Naive thymus-derived CD8-positive, alpha-beta T cell (primary cell): ENCODE data around the gene GDF15. TPM values are rescaled to one million over a fixed set of nuclear protein-coding genes. Genes with fewer than 3 reads are reported as not detected.
A peak's percentile ranks its signal among the peaks of the same experiment; 100 is the strongest.

Experiments used
- ATAC-seq, 2 donors: fragments of 150-1000 bp; cut with Tn5 transposase in 1 of 2; sonication (Bioruptor Pico), chemical (Tn5 transposase) in 1 of 2; 1 replicate in 1 of 2; 2 replicates in 1 of 2; pipeline ENCODE4 v1.10.0; 2021; ENCODE audit warnings: mild to moderate bottlenecking in 2 of 2, moderate library complexity in 2 of 2
- POLR2A ChIA-PET: fragments of 350-600 bp; sonication (Branson Sonifier 250); formaldehyde crosslinking; loops from one replicate; lab custom pipeline; 2021; ENCODE audit warnings: antibody characterized with exemption; lab: Charles Lee
- DNase-seq, 10 donors: peaks; one replicate each; pipeline versions ENCODE4 v3.0.0 to v3.0.0-alpha.2; 2020 to 2022
- H3K27ac Mint-ChIP-seq, 10 donors: one replicate each; pipeline ENCODE4 v1.8.0; 2020 to 2022; ENCODE audit warnings: mild to moderate bottlenecking in 10 of 10, mixed read lengths in 10 of 10, moderate library complexity in 4 of 10, inconsistent platforms in 1 of 10
- H3K27me3 Mint-ChIP-seq, 5 donors: one replicate each; pipeline ENCODE4 v1.8.0; 2021 to 2022; ENCODE audit warnings: mixed read lengths in 5 of 5
- H3K36me3 Mint-ChIP-seq, 3 donors: one replicate each; pipeline ENCODE4 v1.8.0; 2020 to 2022; ENCODE audit warnings: mixed read lengths in 3 of 3, mild to moderate bottlenecking in 2 of 3, inconsistent platforms in 1 of 3
- H3K4me1 Mint-ChIP-seq, 4 donors: one replicate each; pipeline ENCODE4 v1.8.0; 2021 to 2022; ENCODE audit warnings: mixed read lengths in 4 of 4
- H3K4me3 Mint-ChIP-seq, 10 donors: one replicate each; pipeline ENCODE4 v1.8.0; 2020 to 2022; ENCODE audit warnings: mild to moderate bottlenecking in 10 of 10, mixed read lengths in 10 of 10, moderate library complexity in 6 of 10, inconsistent platforms in 1 of 10
- H3K9me3 Mint-ChIP-seq, 9 donors: one replicate each; pipeline ENCODE4 v1.8.0; 2020 to 2022; ENCODE audit warnings: mixed read lengths in 9 of 9, mild to moderate bottlenecking in 3 of 9, inconsistent platforms in 1 of 9, moderate library complexity in 1 of 9
- polyA plus RNA-seq, 3 donors: library from polyadenylated mRNA; unstranded; fragments of 300-500 nt; fragmentation: Illumina TruSeq; gene quantifications; one replicate each; pipeline ENCODE4 v1.2.3, GENCODE V29; 2021
- total RNA-seq, 8 experiments: library from RNA in 2 of 8; stranded (reverse) in 2 of 8; gene quantifications; one replicate each; pipeline ENCODE4 v1.2.3 and lab custom pipeline; 2021 to 2026

The GDF15 gene
- total and polyA plus RNA-seq, 5 experiments from 2014 or later, result not detected

DNA sequence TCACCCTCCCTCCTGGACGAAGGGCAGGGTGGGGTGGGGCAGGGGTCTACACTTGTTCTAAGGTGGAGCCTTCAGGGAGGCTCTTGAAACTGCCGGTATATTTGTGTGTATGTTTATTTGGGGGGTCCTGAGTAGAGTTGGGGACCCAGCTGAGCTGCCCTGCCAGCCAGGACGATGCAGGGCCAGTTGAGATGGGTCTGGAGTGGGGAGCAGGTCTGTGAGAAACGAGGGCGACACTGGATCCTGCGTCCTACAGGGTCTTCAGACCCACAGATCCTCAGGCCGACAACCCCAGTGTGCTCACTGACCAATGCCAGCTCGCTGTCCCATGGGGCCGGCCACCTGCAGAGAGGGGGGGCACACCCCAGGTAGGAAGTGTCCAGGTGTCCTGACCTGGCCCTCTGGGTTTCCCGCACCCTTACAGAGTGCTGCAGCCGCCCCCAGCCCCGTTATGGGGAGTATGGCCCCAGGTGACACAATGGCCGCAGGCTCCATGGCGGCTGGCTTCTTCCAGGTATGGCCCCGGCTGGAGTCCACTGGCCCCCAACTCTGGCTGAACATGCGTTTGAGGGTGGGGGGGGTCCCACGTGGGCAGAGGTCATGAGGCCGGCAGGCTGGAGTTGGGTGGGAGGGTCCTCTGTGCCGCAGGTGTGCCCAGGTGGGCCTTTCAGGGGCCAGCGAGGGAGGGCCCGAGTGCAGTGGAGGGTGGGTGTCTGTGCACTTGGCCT lies 44.6 kb downstream of the GDF15 start:
- Mint-ChIP-seq H3K27me3 (no peaks in the 10 kb centered on the region), H3K9me3 (no peaks in the 10 kb centered on the region), H3K4me3 (peak overlapping the region in 7 of 10 donors; percentile 24 to 72 (median 65)), H3K27ac (peak overlapping the region in 8 of 10 donors; percentile 65 to 94 (median 86)), H3K36me3 (no peaks in the 10 kb centered on the region), H3K4me1 (peaks cover 10 to 39% (median 27%) of the 10 kb centered on the region in 4 donors)
- ATAC-seq (no peak), DNase-seq (no peak)
- POLR2A ChIA-PET, result interaction anchor here (1.6 to 2.0 kb wide), 2 partner anchors 9 to 149 kb away, joined by 4 to 7 read pairs; partner anchors contain the start of gene JUND

DNA sequence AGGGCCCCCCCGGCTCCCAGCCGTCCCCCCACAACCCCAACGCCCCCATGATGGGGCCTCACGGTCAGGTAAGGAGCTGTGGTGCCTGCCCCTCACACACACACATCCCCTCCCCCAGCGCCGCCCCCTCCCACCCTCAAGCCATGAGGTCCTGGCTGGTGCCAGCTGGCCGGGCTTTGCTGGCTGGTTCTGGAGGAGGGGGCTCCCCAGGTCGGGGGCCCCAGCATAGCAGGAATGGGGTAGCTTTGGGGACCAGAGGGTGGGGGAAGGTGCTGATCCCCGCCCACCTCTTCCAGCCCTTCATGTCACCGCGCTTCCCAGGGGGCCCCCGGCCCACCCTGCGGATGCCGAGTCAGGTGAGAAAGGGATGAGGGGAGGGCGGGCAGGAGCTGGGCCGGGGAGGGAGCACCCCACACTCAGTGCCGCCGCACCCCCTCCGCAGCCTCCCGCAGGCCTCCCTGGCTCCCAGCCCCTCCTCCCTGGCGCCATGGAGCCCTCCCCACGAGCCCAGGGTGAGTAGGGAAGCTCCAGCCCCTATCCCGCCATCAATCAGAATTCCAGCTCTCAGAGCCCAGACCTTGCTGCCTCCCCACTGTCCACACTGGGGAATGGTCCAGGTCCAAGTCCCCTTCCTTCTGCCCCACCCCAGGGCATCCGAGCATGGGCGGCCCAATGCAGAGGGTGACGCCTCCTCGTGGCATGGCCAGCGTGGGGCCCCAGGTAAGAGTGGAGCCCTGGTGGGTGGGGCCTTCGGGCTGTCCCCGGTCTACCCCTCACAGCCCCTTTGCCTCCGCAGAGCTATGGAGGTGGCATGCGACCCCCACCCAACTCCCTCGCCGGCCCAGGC lies 45.6 kb downstream of the GDF15 start:
- DNase-seq (no peak), ATAC-seq (no peak)
- Mint-ChIP-seq H3K4me3 (peak overlapping the region in 7 of 10 donors; percentile 22 to 85 (median 43)), H3K9me3 (no peaks in the 10 kb centered on the region), H3K27ac (peak overlapping the region in 2 of 10 donors; percentile 20 to 43), H3K27me3 (no peaks in the 10 kb centered on the region), H3K4me1 (peaks cover 6 to 42% (median 30%) of the 10 kb centered on the region in 4 donors), H3K36me3 (no peaks in the 10 kb centered on the region)
- POLR2A ChIA-PET, result interaction anchor here (0.6 to 3.0 kb wide), 10 partner anchors 8 to 416 kb away, joined by 3 to 16 read pairs (median 3); partner anchors contain the start of genes JUND, REX1BD and SSBP4

DNA sequence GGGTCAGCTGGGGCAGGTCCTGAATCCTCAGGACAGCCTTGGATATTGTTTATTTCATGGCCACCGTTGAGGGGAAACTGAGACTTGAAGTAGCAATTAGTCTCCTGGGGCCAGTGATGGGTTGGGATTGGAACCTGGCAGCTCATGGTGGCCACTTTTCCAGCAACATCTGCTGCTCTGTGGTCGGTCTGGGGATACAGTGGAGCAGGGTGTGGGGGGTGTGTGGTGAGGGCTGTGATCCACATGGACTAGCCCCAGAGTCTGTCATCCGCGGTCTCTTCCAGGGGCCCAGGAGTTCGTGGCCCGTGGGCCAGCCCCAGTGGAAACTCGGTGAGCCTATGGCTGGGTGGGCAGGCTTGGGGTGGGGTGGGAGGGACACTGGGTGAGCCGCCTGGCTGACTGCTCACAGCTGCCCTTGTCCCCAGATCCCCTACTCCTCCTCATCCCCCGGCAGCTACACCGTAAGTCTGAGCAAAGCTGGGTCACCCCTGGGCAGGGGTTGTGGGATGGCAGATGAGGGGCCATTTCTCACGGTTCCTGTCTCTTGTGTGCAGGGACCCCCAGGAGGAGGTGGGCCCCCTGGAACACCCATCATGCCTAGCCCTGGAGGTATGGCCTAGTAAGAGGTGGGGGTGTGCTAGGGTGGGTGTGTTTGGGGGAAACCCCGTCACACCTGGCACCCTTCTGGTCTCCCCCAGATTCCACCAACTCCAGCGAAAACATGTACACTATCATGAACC lies 46.5 kb downstream of the GDF15 start:
- Mint-ChIP-seq H3K36me3 (no peaks in the 10 kb centered on the region), H3K4me3 (peak overlapping the region; percentile 39 to 87 (median 72)), H3K27me3 (no peaks in the 10 kb centered on the region), H3K4me1 (peaks cover 6 to 39% (median 29%) of the 10 kb centered on the region in 4 donors), H3K9me3 (no peaks in the 10 kb centered on the region), H3K27ac (peak overlapping the region in 7 of 10 donors; percentile 20 to 82 (median 41))
- ATAC-seq (no peak), DNase-seq (no peak)
- POLR2A ChIA-PET, result interaction anchor here (1.0 to 3.0 kb wide), 8 partner anchors 8 to 415 kb away, joined by 3 to 16 read pairs (median 4); partner anchors contain the start of genes REX1BD and SSBP4

DNA sequence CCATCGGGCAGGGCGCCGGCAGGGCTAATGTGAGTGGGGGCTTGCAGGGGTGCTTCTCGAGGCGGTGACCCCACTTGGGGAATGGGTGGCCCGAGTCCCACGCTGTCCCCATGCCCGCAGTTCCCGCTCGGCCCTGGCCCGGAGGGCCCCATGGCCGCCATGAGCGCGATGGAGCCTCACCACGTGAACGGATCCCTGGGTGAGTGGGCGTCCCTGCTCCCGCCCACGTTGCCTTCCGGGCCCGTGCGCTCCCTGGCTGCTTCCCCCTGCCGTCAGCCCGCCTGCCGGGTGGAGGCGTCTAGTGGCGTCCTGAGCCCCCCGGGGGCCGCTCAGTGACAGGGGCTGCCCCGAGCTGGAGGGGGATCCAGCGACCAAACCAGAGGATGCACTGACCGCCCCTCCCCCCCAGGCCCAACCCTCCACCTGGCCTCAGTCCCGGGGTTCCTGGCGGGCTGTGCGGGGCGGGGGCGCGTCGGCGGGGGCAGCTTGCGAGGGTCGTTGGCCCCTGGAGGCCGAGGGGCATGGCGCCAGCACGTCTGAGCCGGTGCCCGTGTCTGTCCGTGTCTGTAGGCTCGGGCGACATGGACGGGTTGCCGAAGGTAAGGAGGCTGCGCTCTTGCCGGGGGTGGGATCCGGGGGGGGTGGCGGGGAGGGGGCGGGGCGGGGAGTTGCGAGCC lies 47.2 kb downstream of the GDF15 start:
- Mint-ChIP-seq H3K36me3 (no peaks in the 10 kb centered on the region), H3K4me3 (peak overlapping the region; percentile 24 to 87 (median 72)), H3K27me3 (no peaks in the 10 kb centered on the region), H3K27ac (peak overlapping the region in 5 of 10 donors; percentile 29 to 82 (median 41)), H3K9me3 (no peaks in the 10 kb centered on the region), H3K4me1 (peaks cover 6 to 39% (median 28%) of the 10 kb centered on the region in 4 donors)
- ATAC-seq, result peak; percentile 9 to 23
- POLR2A ChIA-PET, result interaction anchor here (0.6 to 3.0 kb wide), 4 partner anchors 9 to 152 kb away, joined by 3 to 16 read pairs (median 6); partner anchors contain the start of genes JUND and SSBP4
- peak in 7 of 10 donors; percentile 47 to 81 (median 59) for DNase-seq

DNA sequence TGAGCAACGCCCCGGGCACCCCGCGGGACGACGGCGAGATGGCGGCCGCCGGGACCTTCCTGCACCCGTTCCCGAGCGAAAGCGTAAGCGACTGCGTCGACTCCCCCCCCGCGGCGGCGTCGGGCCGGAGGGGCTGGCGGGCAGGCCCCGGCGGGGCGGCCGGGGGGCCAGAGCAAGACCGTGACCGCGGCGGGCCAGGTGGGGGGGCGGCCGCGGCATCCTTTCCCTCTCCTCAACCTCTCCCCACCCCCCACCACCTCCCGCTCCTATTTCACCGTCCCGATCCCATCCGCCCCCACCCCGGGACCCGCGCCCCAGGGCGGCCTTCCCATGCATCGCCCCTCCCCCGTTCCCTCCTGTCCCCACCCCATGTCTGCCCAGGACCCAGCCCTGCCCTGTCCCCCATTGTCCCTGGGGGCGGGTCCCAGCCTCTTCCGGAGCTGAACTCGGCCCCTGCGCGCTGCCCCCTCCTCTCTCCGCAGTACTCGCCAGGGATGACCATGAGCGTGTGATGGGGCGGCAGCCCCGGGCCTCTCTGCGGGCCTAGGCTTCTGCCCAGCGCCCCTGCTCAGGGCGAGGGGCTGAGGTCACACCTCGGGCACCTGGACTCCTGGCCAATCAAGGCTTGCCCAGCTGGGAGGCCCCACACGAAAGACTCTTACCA lies 47.9 kb downstream of the GDF15 start:
- ATAC-seq (no peak), DNase-seq (peak in 1 of 10 donors; percentile 19)
- peaks cover 6 to 37% (median 32%) of the 10 kb centered on the region in 4 donors for H3K4me1 Mint-ChIP-seq
- no peaks in the 10 kb centered on the region for H3K36me3 Mint-ChIP-seq
- no peaks in the 10 kb centered on the region for H3K27me3 Mint-ChIP-seq
- POLR2A ChIA-PET, result interaction anchor here (0.6 to 3.0 kb wide), 6 partner anchors 9 to 153 kb away, joined by 3 to 16 read pairs (median 6); partner anchors contain the start of genes JUND and SSBP4
- H3K4me3 Mint-ChIP-seq, result peak overlapping the region; percentile 50 to 93 (median 74)
- H3K27ac Mint-ChIP-seq, result peak overlapping the region in 6 of 10 donors; percentile 29 to 85 (median 58)
- H3K9me3 Mint-ChIP-seq, result no peaks in the 10 kb centered on the region

DNA sequence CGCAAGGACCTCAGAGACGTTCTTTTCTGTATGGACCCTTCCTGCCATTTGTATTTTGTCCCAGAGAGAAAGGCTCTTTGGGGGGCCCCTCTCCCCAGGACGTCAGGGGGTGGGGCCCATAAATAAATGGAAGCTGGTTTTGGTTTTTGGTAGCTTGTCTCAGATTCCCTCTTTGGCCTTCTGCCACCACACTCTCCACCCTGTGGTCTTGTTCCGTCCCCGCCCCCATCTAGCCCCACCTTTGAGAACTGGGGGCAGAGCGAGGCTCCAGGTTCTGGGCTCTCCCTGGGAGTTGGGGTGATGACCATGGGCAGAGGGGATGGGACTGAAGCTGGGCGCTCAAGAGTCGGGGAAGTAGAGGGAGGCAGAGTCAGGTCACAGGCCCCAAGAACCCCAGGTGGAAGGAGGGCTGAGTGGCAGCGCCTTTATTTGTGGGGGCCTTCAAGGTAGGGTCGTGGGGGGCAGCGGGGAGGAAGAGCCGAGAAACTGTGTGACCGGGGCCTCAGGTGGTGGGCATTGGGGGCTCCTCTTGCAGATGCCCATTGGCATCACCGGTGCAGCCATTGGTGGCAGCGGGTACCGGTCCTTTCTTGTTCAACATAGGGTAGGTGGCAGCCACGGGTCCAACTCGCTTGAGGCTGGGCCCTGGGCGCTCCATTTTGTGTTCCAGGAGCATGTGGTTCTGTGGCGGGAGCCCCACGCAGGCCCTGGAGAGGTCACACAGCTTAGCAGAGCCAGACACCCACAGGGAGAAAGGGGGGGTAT lies 48.6 kb downstream of the GDF15 start:
- no peak for ATAC-seq
- DNase-seq, result no peak
- H3K4me1 Mint-ChIP-seq, result peaks cover 11 to 40% (median 34%) of the 10 kb centered on the region in 4 donors
- peak overlapping the region in 9 of 10 donors; percentile 28 to 85 (median 59) for H3K27ac Mint-ChIP-seq
- no peaks in the 10 kb centered on the region for H3K36me3 Mint-ChIP-seq
- H3K27me3 Mint-ChIP-seq, result no peaks in the 10 kb centered on the region
- H3K4me3 Mint-ChIP-seq, result peak overlapping the region; percentile 50 to 93 (median 74)
- no peaks in the 10 kb centered on the region for H3K9me3 Mint-ChIP-seq
- POLR2A ChIA-PET, result interaction anchor here (1.0 to 2.9 kb wide), 4 partner anchors 10 to 153 kb away, joined by 4 to 8 read pairs (median 6); partner anchors contain the start of genes JUND and SSBP4

DNA sequence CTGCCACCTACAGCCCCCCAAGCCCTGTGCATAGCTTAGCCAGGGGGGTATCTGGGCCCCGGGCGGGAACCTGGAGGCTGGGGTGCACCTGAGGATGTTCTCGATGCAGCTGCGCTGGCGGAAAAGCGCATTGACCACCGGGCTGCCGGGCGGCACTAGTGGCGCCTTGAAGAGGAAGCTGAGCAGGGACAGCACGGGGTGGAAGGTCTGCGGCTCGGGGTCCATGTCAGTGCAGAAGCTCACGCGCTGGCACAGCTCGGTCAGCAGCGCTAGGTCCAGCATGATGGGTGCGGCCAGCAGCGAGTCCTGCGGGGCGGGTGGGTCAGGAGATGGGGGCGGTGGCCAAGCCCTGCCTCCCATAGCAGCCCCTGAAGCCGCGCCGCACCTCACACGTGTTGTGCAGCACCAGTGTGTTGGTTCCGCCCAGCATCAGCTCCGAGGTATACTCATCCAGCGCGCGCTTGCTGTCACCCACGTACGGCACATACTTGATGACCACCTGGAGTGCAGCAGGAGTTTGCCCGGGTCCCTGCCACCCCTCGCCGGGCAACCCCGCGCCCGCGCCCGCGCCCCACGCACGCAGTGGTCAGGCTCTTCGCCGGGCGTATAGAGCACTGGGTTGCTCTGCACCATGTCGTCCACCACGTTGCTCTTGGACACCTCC lies 49.4 kb downstream of the GDF15 start:
- POLR2A ChIA-PET, result interaction anchor here (1.0 to 2.9 kb wide), 5 partner anchors 9 to 154 kb away, joined by 3 to 8 read pairs (median 6); partner anchors contain the start of genes JUND and SSBP4
- peak overlapping the region in 5 of 10 donors; percentile 28 to 85 (median 40) for H3K27ac Mint-ChIP-seq
- no peaks in the 10 kb centered on the region for H3K36me3 Mint-ChIP-seq
- H3K4me1 Mint-ChIP-seq, result peaks cover 11 to 37% (median 33%) of the 10 kb centered on the region in 4 donors
- no peaks in the 10 kb centered on the region for H3K9me3 Mint-ChIP-seq
- H3K27me3 Mint-ChIP-seq, result no peaks in the 10 kb centered on the region
- ATAC-seq, result no peak
- H3K4me3 Mint-ChIP-seq, result peak overlapping the region in 6 of 10 donors; percentile 15 to 85 (median 72)
- DNase-seq, result no peak

DNA sequence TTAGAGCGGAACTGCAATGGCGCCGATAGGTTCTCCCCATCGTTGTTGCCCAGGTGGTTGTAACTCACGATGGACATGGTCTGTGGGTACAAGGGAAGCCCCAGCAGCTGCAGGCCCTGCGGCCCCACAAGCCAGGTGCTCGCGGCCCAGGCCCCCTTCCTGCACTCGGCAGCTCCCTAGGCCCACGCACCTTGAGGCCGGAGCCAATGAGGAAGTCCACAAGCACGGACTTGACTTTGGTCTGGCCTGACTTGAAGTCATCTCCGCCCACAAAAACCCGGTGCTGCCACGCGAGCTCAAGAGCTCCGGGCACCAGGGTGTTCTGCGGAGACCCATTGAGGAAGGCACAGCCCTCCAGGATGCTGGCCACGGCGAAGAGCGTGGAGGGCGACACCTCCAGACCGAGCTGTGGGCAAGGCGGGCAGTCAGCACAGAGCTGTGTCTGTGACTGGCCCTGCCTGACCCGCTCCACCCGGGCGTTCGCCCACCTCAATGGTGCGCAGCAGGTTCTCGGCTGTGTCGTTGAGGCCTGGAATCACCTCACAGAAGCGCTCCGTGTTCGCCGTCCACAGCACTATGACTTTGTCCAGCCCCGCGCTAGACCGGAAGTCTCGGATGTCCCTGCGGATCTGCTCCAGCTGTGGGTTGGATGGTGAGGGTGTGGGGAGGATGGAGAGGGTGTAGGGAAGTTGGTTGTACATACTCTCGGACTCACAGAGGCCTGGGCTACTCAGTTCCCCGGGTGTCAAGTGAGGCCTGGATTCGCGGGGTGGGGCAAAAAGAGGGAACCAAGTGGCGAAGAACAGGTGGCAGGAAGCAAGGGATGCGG lies 50.1 kb downstream of the GDF15 start:
- no peak for DNase-seq
- H3K36me3 Mint-ChIP-seq, result no peaks in the 10 kb centered on the region
- no peaks in the 10 kb centered on the region for H3K9me3 Mint-ChIP-seq
- POLR2A ChIA-PET, result interaction anchor here (0.7 to 1.9 kb wide), 4 partner anchors 17 to 155 kb away, joined by 3 to 7 read pairs (median 4); partner anchors contain the start of genes JUND and SSBP4
- no peaks in the 10 kb centered on the region for H3K27me3 Mint-ChIP-seq
- H3K27ac Mint-ChIP-seq, result peak overlapping the region in 6 of 10 donors; percentile 25 to 86 (median 72)
- no peak for ATAC-seq
- peak overlapping the region; percentile 65 to 87 (median 74) for H3K4me3 Mint-ChIP-seq
- H3K4me1 Mint-ChIP-seq, result peaks cover 9 to 43% (median 36%) of the 10 kb centered on the region in 4 donors
